Embryonic facial prominence (tissue), 1 donor: ENCODE data around the gene MYL11.

Source experiments
- DNase-seq: peaks from one replicate; pipeline ENCODE4 v3.0.0-alpha.2; 2016; ENCODE audit errors: extremely low spot score

MYL11 gene

DNA sequence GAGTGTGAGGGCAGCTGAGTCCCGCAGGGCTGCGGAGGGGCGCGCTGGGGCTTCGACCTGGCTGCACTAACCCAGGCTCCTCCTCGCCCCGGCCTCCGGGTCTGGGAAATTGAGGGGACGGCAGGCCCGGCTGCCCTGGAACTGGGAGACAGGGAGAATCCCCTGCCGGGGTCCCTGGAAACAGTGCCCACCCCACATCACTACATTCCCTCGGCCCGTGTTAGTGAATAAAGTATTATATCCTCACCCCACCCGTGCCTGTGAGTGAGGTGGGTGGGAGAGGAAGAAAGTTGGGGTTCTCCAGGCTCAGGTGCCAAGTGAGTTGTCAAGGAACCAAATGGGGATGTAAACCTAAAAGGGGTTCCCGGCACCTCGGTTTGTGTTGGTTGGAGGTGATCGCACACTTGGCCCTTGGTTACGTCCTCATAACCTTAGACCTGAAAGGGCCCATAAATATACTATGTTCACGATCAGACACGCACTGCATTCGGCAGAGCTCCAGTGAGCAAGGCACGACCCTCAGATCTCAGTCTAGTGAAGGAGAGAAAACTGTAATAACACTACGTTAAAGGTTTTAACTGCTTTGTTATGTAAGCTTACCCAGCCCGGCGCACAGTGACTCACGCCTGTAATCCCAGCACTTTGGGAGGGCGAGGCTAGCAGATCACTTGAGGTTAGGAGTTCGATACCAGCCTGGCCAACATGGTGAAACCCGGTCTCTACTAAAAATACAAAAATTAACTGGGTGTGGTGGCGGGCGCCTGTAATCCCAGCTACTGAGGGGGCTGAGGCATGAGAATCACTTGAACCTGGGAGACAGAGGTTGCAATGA, 44.0 kb downstream of the MYL11 start:
- no peak for DNase-seq

DNA sequence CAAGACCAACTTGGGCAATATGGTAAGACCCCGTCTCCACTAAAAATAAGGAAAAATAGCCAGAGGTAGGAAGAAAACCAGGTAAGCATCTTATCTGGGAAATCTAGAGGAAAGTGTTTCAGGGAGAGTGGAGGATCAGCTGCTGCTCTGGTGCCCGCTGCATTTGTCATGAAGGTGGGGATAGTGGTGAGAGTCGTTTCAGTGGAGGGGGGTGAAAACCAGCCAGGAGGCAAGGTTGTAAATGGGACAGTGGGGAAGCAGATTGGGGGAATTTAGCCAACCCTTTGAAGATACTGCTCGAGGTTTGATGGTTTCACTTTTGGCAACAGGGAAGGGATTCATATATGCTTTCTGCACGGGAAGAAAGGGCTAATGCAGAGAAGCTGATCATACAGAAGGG, 46.4 kb downstream of the MYL11 start:
- DNase-seq, result no peak
